Hepatocyte (in vitro differentiated cells): ENCODE data around the gene THSD4.

ENCODE experiments used
- EZH2 ChIP-seq: fragments of 200-600 bp; sonication (generic); IDR thresholded peaks from 2 replicates; pipeline ENCODE4 v1.6.1; 2016; ENCODE audit warnings: antibody characterized with exemption, mild to moderate bottlenecking, borderline replicate concordance
- EZH2phosphoT487 ChIP-seq: fragments of 200-600 bp; sonication (generic); IDR thresholded peaks from one replicate; pipeline ENCODE4 v1.6.1; 2018; ENCODE audit warnings: antibody characterized with exemption, mild to moderate bottlenecking, low read depth, moderate library complexity; ENCODE audit not compliant: unreplicated experiment, severe bottlenecking
- TF ChIP-seq, protein P1 (sequence below): fragments of 200-600 bp; sonication (generic); IDR thresholded peaks from 2 replicates; pipeline ENCODE4 v1.5.1; 2016; ENCODE audit warnings: antibody characterized with exemption, mild to moderate bottlenecking; ENCODE audit not compliant: poor library complexity

DNA sequence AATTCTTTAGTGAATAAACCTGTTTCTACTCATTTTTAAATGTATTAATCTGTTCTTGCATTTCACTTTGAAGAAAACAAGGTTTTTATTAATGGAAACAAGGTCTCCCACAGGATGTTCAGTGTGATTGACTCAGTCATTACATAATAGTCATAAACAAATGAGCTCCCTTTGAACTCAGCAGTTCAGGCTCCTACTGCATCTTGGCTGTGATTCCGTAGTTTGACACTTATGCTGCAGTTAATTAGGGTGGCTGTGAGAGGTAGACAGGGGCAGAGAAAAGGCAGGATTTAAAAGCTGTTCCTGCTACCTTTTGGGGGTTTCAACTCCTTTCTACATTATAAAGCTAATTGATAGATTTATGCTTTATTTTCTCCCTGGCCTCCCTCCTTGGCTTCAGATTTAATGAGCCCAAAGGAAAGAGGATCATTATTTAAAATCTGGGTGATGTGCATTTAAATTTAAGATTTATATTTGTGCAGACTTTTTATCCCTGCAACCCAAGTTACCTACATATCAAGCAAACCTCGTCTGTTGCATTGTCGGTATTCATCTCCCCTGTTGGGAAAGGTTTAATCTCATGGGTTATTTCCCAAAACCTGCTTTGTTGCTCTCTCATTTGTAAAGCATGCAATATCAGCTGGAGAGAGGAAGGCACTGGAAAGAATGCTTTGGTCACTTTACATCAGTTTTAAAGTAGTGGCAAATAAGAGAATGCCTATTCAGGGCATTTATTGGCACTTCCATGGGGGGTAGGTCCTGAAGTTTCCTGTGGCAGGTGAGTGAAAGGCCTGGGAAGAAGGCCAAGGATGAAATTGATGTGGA is 350.1 kb downstream of the THSD4 start:
- TF ChIP-seq, protein P1, sequence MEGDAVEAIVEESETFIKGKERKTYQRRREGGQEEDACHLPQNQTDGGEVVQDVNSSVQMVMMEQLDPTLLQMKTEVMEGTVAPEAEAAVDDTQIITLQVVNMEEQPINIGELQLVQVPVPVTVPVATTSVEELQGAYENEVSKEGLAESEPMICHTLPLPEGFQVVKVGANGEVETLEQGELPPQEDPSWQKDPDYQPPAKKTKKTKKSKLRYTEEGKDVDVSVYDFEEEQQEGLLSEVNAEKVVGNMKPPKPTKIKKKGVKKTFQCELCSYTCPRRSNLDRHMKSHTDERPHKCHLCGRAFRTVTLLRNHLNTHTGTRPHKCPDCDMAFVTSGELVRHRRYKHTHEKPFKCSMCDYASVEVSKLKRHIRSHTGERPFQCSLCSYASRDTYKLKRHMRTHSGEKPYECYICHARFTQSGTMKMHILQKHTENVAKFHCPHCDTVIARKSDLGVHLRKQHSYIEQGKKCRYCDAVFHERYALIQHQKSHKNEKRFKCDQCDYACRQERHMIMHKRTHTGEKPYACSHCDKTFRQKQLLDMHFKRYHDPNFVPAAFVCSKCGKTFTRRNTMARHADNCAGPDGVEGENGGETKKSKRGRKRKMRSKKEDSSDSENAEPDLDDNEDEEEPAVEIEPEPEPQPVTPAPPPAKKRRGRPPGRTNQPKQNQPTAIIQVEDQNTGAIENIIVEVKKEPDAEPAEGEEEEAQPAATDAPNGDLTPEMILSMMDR = no peak
- TF ChIP-seq EZH2phosphoT487 (no peak), EZH2 (no peak)
